HTERT RPE-1 (cell line): ENCODE data around the gene BCL3.

Experiments
- in situ Hi-C: fragments of 300-500 bp; cut with MboI; formaldehyde crosslinking; loops from 4 replicates; pipeline ENCODE4 v1.14.3; 2020; ENCODE audit warnings: low sequenced_read_pairs

BCL3 gene

GRCh38 chr19:44785271-44785670 lies 36.8 kb downstream of the BCL3 start:
- in situ Hi-C loops, result no loop called here

GRCh38 chr19:44785993-44786392 lies 37.5 kb downstream of the BCL3 start:
- in situ Hi-C loops, result no loop called here

GRCh38 chr19:44788971-44789370 lies 40.5 kb downstream of the BCL3 start:
- in situ Hi-C loops, result no loop called here

- in situ Hi-C loops, result no loop called here
Observed at GRCh38 chr19:44789943-44790483, 41.5 kb downstream of the BCL3 start.

GRCh38 chr19:44792281-44792680 lies 43.8 kb downstream of the BCL3 start:
- in situ Hi-C loops, result no loop called here

GRCh38 chr19:44794610-44795009 lies 46.1 kb downstream of the BCL3 start:
- in situ Hi-C loops, result no loop called here

- in situ Hi-C loops, result no loop called here
Observed at GRCh38 chr19:44795398-44795987, 47.0 kb downstream of the BCL3 start.

GRCh38 chr19:44796701-44797115 lies 48.2 kb downstream of the BCL3 start:
- in situ Hi-C loops, result no loop called here

- in situ Hi-C loops, result no loop called here
Observed at GRCh38 chr19:44799627-44800346, 51.3 kb downstream of the BCL3 start.

GRCh38 chr19:44800461-44800860 lies 52.0 kb downstream of the BCL3 start:
- in situ Hi-C loops, result no loop called here

- in situ Hi-C loops, result no loop called here
Observed at GRCh38 chr19:44803442-44804428, 55.2 kb downstream of the BCL3 start.

GRCh38 chr19:44806291-44806690 lies 57.8 kb downstream of the BCL3 start:
- in situ Hi-C loops, result no loop called here

- in situ Hi-C loops, result no loop called here
Observed at GRCh38 chr19:44807162-44807561, 58.7 kb downstream of the BCL3 start.

- in situ Hi-C loops, result no loop called here
Observed at GRCh38 chr19:44807652-44808462, 59.3 kb downstream of the BCL3 start.

GRCh38 chr19:44808463-44809371 lies 60.2 kb downstream of the BCL3 start, which contains the start of gene BCAM:
Gene BCAM, plus strand, starts transcription at chr19:44809103. Its CDS starts 22 bp downstream, at chr19:44809125.
- in situ Hi-C loops, result no loop called here
